GM11168 (cell line): ENCODE results near the gene LPCAT2.

Source experiments
- in situ Hi-C: fragments of 300-500 bp; cut with MboI; formaldehyde crosslinking; loops from one replicate; pipeline ENCODE4 v1.12.0; 2022; ENCODE audit warnings: low sequenced_read_pairs; ENCODE audit not compliant: unreplicated experiment

The LPCAT2 gene

DNA sequence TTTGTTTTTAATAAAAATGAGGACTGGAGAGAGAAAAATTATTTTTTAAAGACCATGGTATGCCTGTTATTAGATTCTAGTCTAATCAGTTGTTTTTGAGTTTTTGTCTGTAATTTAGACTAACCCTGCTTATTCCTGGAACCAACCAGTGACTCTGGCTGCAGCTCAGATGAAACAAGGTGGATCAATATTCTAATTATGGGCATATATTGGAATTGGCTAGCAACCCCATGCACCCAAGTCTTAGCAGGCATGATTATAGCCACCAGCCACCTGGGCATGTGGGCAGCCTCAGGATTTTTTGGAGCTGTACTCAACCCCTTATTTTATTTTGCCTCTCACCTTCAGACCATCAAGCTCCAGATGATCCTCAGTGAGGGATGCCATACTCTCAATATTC lies 125.3 kb downstream of the LPCAT2 start:
- in situ Hi-C loops: no loop called here
